ENCODE data around the gene LRP8. TPM values are rescaled to one million over a fixed set of nuclear protein-coding genes. Genes with fewer than 3 reads are reported as not detected.

LRP8 gene
- total and polyA plus RNA-seq, 2 of the 13 experiments (the other 11 are each of a cell fraction or from before 2014, with no cell fraction given): 17.3 to 17.4 TPM

DNA sequence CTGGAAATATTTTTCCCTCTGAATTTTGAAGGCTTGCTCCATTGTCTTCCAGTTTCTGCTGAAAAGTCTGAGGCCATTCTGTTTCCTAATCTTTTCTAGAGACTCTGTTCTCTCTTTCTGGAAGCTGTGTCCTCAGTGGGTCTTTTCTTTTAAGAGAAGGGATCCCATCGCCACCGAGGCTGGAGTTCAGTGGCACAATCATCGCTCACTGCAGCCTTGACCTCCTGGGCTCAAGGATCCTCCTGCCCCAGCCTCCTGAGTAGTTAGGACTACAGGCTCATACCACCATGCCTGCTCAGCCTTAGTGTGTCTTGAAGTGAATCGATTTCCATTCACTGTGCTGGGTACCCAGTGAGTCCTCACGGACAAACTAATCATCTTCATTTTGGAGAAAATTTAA, 9.6 kb upstream of the LRP8 start:
- H3K27ac ChIP-seq (ENCODE audit: extremely low read length, insufficient read depth, low read length): no peak overlapping the region
- ChIA-PET CTCF (ENCODE audit: low intra/inter-chr PET ratio, low total read pairs) (no interaction called here), POLR2A (no interaction called here)
- in situ Hi-C loops (cut with HindIII; ENCODE audit: extremely low pct_ligation_motif_present, low pct_unique_long_range_greater_than_20kb) (no loop called here), intact Hi-C loops (cut with micrococcal nuclease; ENCODE audit: unreplicated experiment) (no loop called here)
- ATAC-seq: no peak
- BruUV-seq (replicated peaks): no TSS peak
- no peaks in the 10 kb centered on the region for H3K36me3 ChIP-seq (replicated peaks in 1 of 2; ENCODE audit: control insufficient read depth in 1 of 2, insufficient read depth in 2 of 2, low read length in 2 of 2)
- H3K9me3 ChIP-seq (ENCODE audit: low read length): no peaks in the 10 kb centered on the region
- no peaks in the 10 kb centered on the region for H3K79me2 ChIP-seq (ENCODE audit: insufficient read depth, low read length)
- no peaks in the 10 kb centered on the region for H4K20me1 ChIP-seq (ENCODE audit: insufficient read depth, low read length)
- peaks cover 11% of the 10 kb centered on the region for H3K4me1 ChIP-seq (ENCODE audit: insufficient read depth, low read length)
- no peak for DNase-seq (ENCODE audit: low spot score)
- WGBS (ENCODE audit: low lambda C conversion rate): 41% methylated on average over 5 of the region's 5 CpGs
- no peak overlapping the region for H3K9ac ChIP-seq (ENCODE audit: insufficient read depth, low read depth, low read length)
- no peak overlapping the region for H3K4me3 ChIP-seq (replicated peaks in 1 of 3; ENCODE audit: insufficient read depth in 1 of 3, low read depth in 2 of 3, low read length in 3 of 3)
- H3K27me3 ChIP-seq (ENCODE audit: control insufficient read depth in 1 of 2, insufficient read depth in 2 of 2, low read length in 2 of 2): peaks cover 0 to 14% of the 10 kb centered on the region in 2 experiments; a peak in 1 of 5 replicates
- no peak overlapping the region for H3K4me2 ChIP-seq (ENCODE audit: low read depth, low read length)
- no peak for FAIRE-seq
- no peak overlapping the region for H2AFZ ChIP-seq (ENCODE audit: low read length)
- no peak for TF ChIP-seq JARID2 (CRISPR knock-in tag; IDR thresholded peaks at IDR 0.05; ENCODE audit: insufficient replicate concordance)
- TF ChIP-seq POLR2AphosphoS2 (IDR thresholded peaks at IDR 0.05; ENCODE audit: low read depth, low read length): no peak
- no peak for TF ChIP-seq ZNF558 (CRISPR knock-in tag; IDR thresholded peaks at IDR 0.05; ENCODE audit: borderline replicate concordance)
- TF ChIP-seq, protein P1, sequence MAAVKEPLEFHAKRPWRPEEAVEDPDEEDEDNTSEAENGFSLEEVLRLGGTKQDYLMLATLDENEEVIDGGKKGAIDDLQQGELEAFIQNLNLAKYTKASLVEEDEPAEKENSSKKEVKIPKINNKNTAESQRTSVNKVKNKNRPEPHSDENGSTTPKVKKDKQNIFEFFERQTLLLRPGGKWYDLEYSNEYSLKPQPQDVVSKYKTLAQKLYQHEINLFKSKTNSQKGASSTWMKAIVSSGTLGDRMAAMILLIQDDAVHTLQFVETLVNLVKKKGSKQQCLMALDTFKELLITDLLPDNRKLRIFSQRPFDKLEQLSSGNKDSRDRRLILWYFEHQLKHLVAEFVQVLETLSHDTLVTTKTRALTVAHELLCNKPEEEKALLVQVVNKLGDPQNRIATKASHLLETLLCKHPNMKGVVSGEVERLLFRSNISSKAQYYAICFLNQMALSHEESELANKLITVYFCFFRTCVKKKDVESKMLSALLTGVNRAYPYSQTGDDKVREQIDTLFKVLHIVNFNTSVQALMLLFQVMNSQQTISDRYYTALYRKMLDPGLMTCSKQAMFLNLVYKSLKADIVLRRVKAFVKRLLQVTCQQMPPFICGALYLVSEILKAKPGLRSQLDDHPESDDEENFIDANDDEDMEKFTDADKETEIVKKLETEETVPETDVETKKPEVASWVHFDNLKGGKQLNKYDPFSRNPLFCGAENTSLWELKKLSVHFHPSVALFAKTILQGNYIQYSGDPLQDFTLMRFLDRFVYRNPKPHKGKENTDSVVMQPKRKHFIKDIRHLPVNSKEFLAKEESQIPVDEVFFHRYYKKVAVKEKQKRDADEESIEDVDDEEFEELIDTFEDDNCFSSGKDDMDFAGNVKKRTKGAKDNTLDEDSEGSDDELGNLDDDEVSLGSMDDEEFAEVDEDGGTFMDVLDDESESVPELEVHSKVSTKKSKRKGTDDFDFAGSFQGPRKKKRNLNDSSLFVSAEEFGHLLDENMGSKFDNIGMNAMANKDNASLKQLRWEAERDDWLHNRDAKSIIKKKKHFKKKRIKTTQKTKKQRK (IDR thresholded peaks at IDR 0.05; ENCODE audit: low read length): no peak
- TF ChIP-seq, protein P2, sequence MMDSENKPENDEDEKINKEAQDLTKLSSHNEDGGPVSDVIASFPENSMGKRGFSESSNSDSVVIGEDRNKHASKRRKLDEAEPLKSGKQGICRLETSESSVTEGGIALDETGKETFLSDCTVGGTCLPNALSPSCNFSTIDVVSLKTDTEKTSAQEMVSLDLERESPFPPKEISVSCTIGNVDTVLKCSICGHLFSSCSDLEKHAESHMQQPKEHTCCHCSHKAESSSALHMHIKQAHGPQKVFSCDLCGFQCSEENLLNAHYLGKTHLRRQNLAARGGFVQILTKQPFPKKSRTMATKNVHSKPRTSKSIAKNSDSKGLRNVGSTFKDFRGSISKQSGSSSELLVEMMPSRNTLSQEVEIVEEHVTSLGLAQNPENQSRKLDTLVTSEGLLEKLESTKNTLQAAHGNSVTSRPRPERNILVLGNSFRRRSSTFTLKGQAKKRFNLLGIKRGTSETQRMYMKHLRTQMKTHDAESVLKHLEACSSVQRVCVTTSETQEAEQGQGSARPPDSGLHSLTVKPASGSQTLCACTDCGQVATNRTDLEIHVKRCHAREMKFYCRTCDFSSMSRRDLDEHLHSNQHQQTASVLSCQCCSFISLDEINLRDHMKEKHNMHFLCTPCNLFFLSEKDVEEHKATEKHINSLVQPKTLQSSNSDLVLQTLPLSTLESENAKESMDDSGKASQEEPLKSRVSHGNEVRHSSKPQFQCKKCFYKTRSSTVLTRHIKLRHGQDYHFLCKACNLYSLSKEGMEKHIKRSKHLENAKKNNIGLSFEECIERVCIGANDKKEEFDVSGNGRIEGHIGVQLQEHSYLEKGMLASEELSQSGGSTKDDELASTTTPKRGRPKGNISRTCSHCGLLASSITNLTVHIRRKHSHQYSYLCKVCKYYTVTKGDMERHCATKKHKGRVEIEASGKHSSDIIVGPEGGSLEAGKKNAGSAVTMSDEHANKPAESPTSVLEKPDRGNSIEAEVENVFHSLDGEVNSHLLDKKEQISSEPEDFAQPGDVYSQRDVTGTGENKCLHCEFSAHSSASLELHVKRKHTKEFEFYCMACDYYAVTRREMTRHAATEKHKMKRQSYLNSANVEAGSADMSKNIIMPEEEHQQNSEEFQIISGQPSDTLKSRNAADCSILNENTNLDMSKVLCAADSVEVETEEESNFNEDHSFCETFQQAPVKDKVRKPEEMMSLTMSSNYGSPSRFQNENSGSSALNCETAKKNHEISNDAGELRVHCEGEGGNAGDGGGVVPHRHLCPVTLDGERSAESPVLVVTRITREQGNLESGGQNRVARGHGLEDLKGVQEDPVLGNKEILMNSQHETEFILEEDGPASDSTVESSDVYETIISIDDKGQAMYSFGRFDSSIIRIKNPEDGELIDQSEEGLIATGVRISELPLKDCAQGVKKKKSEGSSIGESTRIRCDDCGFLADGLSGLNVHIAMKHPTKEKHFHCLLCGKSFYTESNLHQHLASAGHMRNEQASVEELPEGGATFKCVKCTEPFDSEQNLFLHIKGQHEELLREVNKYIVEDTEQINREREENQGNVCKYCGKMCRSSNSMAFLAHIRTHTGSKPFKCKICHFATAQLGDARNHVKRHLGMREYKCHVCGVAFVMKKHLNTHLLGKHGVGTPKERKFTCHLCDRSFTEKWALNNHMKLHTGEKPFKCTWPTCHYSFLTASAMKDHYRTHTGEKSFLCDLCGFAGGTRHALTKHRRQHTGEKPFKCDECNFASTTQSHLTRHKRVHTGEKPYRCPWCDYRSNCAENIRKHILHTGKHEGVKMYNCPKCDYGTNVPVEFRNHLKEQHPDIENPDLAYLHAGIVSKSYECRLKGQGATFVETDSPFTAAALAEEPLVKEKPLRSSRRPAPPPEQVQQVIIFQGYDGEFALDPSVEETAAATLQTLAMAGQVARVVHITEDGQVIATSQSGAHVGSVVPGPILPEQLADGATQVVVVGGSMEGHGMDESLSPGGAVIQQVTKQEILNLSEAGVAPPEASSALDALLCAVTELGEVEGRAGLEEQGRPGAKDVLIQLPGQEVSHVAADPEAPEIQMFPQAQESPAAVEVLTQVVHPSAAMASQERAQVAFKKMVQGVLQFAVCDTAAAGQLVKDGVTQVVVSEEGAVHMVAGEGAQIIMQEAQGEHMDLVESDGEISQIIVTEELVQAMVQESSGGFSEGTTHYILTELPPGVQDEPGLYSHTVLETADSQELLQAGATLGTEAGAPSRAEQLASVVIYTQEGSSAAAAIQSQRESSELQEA (CRISPR knock-in tag; IDR thresholded peaks at IDR 0.05; ENCODE audit: not compliant biosample characterization): no peak
- no peak for TF ChIP-seq REXO4 (CRISPR knock-in tag; IDR thresholded peaks at IDR 0.05; ENCODE audit: borderline replicate concordance)
- TF ChIP-seq, protein P3, sequence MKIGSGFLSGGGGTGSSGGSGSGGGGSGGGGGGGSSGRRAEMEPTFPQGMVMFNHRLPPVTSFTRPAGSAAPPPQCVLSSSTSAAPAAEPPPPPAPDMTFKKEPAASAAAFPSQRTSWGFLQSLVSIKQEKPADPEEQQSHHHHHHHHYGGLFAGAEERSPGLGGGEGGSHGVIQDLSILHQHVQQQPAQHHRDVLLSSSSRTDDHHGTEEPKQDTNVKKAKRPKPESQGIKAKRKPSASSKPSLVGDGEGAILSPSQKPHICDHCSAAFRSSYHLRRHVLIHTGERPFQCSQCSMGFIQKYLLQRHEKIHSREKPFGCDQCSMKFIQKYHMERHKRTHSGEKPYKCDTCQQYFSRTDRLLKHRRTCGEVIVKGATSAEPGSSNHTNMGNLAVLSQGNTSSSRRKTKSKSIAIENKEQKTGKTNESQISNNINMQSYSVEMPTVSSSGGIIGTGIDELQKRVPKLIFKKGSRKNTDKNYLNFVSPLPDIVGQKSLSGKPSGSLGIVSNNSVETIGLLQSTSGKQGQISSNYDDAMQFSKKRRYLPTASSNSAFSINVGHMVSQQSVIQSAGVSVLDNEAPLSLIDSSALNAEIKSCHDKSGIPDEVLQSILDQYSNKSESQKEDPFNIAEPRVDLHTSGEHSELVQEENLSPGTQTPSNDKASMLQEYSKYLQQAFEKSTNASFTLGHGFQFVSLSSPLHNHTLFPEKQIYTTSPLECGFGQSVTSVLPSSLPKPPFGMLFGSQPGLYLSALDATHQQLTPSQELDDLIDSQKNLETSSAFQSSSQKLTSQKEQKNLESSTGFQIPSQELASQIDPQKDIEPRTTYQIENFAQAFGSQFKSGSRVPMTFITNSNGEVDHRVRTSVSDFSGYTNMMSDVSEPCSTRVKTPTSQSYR (CRISPR knock-in tag; IDR thresholded peaks at IDR 0.05; ENCODE audit: borderline replicate concordance): no peak
- TF ChIP-seq ZNF34 (CRISPR knock-in tag; IDR thresholded peaks at IDR 0.05; ENCODE audit: borderline replicate concordance): no peak
